ENCODE data around the gene TUBGCP6. TPM values are rescaled to one million over a fixed set of nuclear protein-coding genes. Genes with fewer than 3 reads are reported as not detected.
A peak's percentile ranks its signal among the peaks of the same experiment; 100 is the strongest.
"Not testable (repeated sequence)": the region's sequence is repeated elsewhere in the genome, so short reads cannot be mapped to it uniquely, and the experiment has no call there.

The TUBGCP6 gene
- total and polyA plus RNA-seq, 4 donors, result 26.5 to 57.8 (median 46.4) TPM

GRCh38 chr22:50207383-50208140, 37.3 kb downstream of the TUBGCP6 start:
- Histone ChIP-seq H3K4me1 (ENCODE audit: control insufficient read depth in 5 of 5, insufficient read depth in 5 of 5, low read length in 5 of 5) (peaks cover 0 to 2% (median 0%) of the 10 kb centered on the region in 5 donors), H3K9me3 (ENCODE audit: control insufficient read depth in 4 of 4, insufficient read depth in 3 of 4, low read length in 3 of 4) (no peaks in the 10 kb centered on the region), H3K36me3 (ENCODE audit: control insufficient read depth in 4 of 4, insufficient read depth in 4 of 4, low read length in 4 of 4) (peaks cover 7 to 51% (median 35%) of the 10 kb centered on the region in 4 donors), H3K27ac (ENCODE audit: low read depth in 1 of 2, low read length in 1 of 2) (no peak overlapping the region), H3K27me3 (ENCODE audit: control insufficient read depth in 3 of 3, insufficient read depth in 3 of 3, low read length in 2 of 3) (no peaks in the 10 kb centered on the region), H3K4me3 (no peak overlapping the region), H3K9ac (ENCODE audit: insufficient read depth in 1 of 2, low read length in 2 of 2) (no peak overlapping the region)
- DNase-seq, result peak in 1 of 3 donors; percentile 27
- no peak for ATAC-seq (ENCODE audit: insufficient read depth, low FRiP score)
- 48 to 67% methylated on average over 23 of the region's 23 CpGs for whole genome bisulfite sequencing, 2 donors
- no peak for TF ChIP-seq CTCF (IDR thresholded peaks at IDR 0.05; ENCODE audit: control extremely low read depth, extremely low read depth)

GRCh38 chr22:50206599-50206998, 38.2 kb downstream of the TUBGCP6 start:
- H3K36me3 ChIP-seq (ENCODE audit: control insufficient read depth in 4 of 4, insufficient read depth in 4 of 4, low read length in 4 of 4), result peaks cover 7 to 48% (median 29%) of the 10 kb centered on the region in 4 donors
- H3K4me3 ChIP-seq, result no peak overlapping the region
- H3K4me1 ChIP-seq (ENCODE audit: control insufficient read depth in 5 of 5, insufficient read depth in 5 of 5, low read length in 5 of 5), result peaks cover 0 to 11% (median 0%) of the 10 kb centered on the region in 5 donors
- ATAC-seq (ENCODE audit: insufficient read depth, low FRiP score), result no peak
- no peak overlapping the region for H3K9ac ChIP-seq (ENCODE audit: insufficient read depth in 1 of 2, low read length in 2 of 2)
- no peak for TF ChIP-seq CTCF (IDR thresholded peaks at IDR 0.05; ENCODE audit: control extremely low read depth, extremely low read depth)
- H3K27ac ChIP-seq (ENCODE audit: low read depth in 1 of 2, low read length in 1 of 2), result no peak overlapping the region
- H3K27me3 ChIP-seq (ENCODE audit: control insufficient read depth in 3 of 3, insufficient read depth in 3 of 3, low read length in 2 of 3), result no peaks in the 10 kb centered on the region
- DNase-seq, result peak in 1 of 3 donors; percentile 40
- H3K9me3 ChIP-seq (ENCODE audit: control insufficient read depth in 4 of 4, insufficient read depth in 3 of 4, low read length in 3 of 4), result no peaks in the 10 kb centered on the region
- 54 to 57% methylated on average over 10 of the region's 10 CpGs for WGBS, 2 donors

- Histone ChIP-seq H3K4me3 (no peak overlapping the region), H3K9ac (ENCODE audit: insufficient read depth in 1 of 2, low read length in 2 of 2) (no peak overlapping the region), H3K9me3 (ENCODE audit: control insufficient read depth in 4 of 4, insufficient read depth in 3 of 4, low read length in 3 of 4) (no peaks in the 10 kb centered on the region), H3K4me1 (ENCODE audit: control insufficient read depth in 5 of 5, insufficient read depth in 5 of 5, low read length in 5 of 5) (peaks cover 0 to 11% (median 0%) of the 10 kb centered on the region in 5 donors), H3K27ac (ENCODE audit: low read depth in 1 of 2, low read length in 1 of 2) (no peak overlapping the region), H3K27me3 (ENCODE audit: control insufficient read depth in 3 of 3, insufficient read depth in 3 of 3, low read length in 2 of 3) (no peaks in the 10 kb centered on the region), H3K36me3 (ENCODE audit: control insufficient read depth in 4 of 4, insufficient read depth in 4 of 4, low read length in 4 of 4) (peaks cover 4 to 44% (median 26%) of the 10 kb centered on the region in 4 donors)
- ATAC-seq (ENCODE audit: insufficient read depth, low FRiP score) (no peak), DNase-seq (no peak)
- WGBS, 2 donors, result 95 to 96% methylated on average over 45 of the region's 45 CpGs
- no peak for TF ChIP-seq CTCF (IDR thresholded peaks at IDR 0.05; ENCODE audit: control extremely low read depth, extremely low read depth)
Measured at GRCh38 chr22:50205781-50206569, 38.8 kb downstream of the TUBGCP6 start.

- Histone ChIP-seq H3K36me3 (ENCODE audit: control insufficient read depth in 4 of 4, insufficient read depth in 4 of 4, low read length in 4 of 4) (peaks cover 3 to 34% (median 18%) of the 10 kb centered on the region in 4 donors), H3K4me1 (ENCODE audit: control insufficient read depth in 5 of 5, insufficient read depth in 5 of 5, low read length in 5 of 5) (peaks cover 0 to 12% (median 0%) of the 10 kb centered on the region in 5 donors)
- H3K9me3 ChIP-seq (ENCODE audit: control insufficient read depth in 4 of 4, insufficient read depth in 3 of 4, low read length in 3 of 4); H3K4me3 ChIP-seq; DNase-seq; ATAC-seq (ENCODE audit: insufficient read depth, low FRiP score); H3K9ac ChIP-seq (ENCODE audit: insufficient read depth in 1 of 2, low read length in 2 of 2); H3K27ac ChIP-seq (ENCODE audit: low read depth in 1 of 2, low read length in 1 of 2); H3K27me3 ChIP-seq (ENCODE audit: control insufficient read depth in 3 of 3, insufficient read depth in 3 of 3, low read length in 2 of 3): not testable (repeated sequence)
- WGBS, 2 donors, result 79 to 84% methylated on average over 9 of the region's 9 CpGs
Measured at GRCh38 chr22:50204998-50205397, 39.8 kb downstream of the TUBGCP6 start.

Measured in lung (tissue), 12 donors.